Activated naive CD4-positive, alpha-beta T cell treated with anti-CD3 and anti-CD28 coated beads for 36 hours (primary cell): ENCODE data around the gene NCOR1. TPM values are rescaled to one million over a fixed set of nuclear protein-coding genes. Genes with fewer than 3 reads are reported as not detected.

ENCODE experiments used
- CTCF ChIA-PET: fragments of 350-600 bp; sonication (Branson Sonifier 250); formaldehyde crosslinking; loops from one replicate; lab custom pipeline; 2021; ENCODE audit warnings: antibody characterized with exemption; lab: Charles Lee
- DNase-seq: peaks from one replicate; pipeline ENCODE4 v3.0.0-alpha.2; 2020
- H3K27ac Mint-ChIP-seq: one replicate; pipeline ENCODE4 v1.8.0; 2021; ENCODE audit warnings: mild to moderate bottlenecking, mixed read lengths
- H3K27me3 Mint-ChIP-seq: one replicate; pipeline ENCODE4 v1.8.0; 2021; ENCODE audit warnings: low read depth, mixed read lengths
- H3K36me3 Mint-ChIP-seq: one replicate; pipeline ENCODE4 v1.8.0; 2021; ENCODE audit warnings: low read depth, mixed read lengths
- H3K4me1 Mint-ChIP-seq: one replicate; pipeline ENCODE4 v1.8.0; 2021; ENCODE audit warnings: low read depth, mixed read lengths
- H3K4me3 Mint-ChIP-seq: one replicate; pipeline ENCODE4 v1.8.0; 2021; ENCODE audit warnings: mild to moderate bottlenecking, moderate library complexity, mixed read lengths
- H3K9me3 Mint-ChIP-seq: one replicate; pipeline ENCODE4 v1.8.0; 2021; ENCODE audit warnings: mixed read lengths
- intact Hi-C: fragments of 100-400 bp; cut with micrococcal nuclease; formaldehyde crosslinking; loops from one replicate; pipeline ENCODE4 v1.15.1; 2023
- total RNA-seq, 2 experiments: library from RNA; stranded (reverse); gene quantifications; one replicate each; pipeline ENCODE4 v1.2.3, GENCODE V29; 2021

The NCOR1 gene
- total RNA-seq, 2 experiments from 2014 or later, result 101 to 104 TPM

DNA sequence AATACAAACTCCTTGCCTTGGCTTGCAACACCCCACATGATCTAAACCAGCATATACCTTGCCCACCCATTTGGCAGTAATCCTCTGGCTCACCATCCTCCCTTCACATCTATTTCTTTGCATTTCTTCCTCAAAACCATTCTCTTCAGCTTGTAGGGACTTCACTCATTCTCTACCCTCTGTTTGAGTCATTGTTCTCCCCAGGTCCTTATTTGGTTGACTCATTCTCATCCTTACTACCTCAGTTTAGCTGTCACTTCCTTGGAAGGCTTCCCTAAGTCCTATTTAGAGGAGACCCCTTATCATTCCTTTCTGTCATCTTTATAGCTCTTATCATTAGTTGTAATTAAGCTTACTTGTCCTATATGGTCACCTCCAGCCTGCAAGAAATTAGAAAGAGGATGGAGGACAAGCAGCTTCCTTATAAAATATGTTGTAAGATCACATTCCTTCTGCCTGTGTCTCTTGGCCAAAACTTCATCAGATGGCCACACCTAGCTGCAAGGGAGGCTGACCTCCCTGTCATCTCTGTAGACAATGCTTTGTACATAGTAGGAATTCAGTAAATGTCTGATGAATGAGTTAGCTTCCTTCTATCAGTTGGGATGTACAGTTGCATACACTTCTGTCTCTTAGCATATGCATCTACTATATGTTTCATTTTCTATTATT, 214.0 kb downstream of the NCOR1 start:
- Mint-ChIP-seq H3K4me1 (peaks cover 23% of the 10 kb centered on the region), H3K9me3 (no peaks in the 10 kb centered on the region), H3K27me3 (no peaks in the 10 kb centered on the region), H3K4me3 (peak overlapping the region; percentile 81), H3K27ac (peak overlapping the region; percentile 42), H3K36me3 (peaks cover 39% of the 10 kb centered on the region)
- CTCF ChIA-PET, result interaction anchor here (0.7 to 1.3 kb wide), 4 partner anchors 12 to 305 kb away, joined by 3 to 8 read pairs (median 4); no protein-coding TSS in a partner anchor
- DNase-seq, result no peak
- intact Hi-C loops, result loop anchor here (5.0 kb wide), 1 partner anchor 351 kb away; the partner anchor contains the start of gene CENPV

DNA sequence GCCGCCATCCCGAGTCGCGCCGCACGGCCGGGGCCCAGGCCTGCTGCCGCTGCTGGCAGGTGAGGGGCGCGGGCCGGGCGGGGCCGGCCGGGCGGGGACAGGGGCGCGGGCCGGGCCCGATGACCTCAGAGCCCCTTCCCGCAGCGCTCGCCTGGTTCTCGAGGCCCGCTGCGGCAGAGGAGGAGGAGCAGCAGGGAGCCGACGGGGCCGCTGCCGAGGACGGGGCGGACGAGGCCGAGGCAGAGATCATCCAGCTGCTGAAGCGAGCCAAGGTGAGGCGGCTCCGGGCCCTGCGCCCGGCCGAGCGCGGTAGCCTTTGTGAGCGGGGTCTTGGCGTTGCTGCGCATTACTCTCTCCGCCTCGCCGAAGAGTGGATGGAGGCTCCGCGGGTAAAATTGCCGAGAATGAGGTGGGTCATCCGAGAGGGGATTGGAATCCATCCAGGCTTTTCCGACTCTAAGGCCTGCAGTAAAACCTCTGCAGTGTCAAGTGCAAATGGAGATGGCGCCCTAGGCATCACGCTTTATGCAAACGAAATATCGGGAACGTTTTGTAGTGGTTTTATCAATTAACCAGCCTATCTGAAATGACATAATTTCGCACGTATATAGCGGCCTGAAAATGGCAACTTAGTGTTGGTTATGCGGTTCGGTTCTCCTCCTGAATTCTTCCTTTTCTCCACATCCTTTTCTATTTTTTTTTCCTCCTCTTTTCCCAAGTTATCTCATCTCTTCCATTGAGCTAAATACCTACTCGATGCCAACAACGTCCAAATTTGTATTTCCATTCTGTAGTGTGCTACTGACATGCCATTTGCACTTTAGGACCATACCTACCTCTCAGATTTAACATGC, 215.1 kb downstream of the NCOR1 start:
- H3K36me3 Mint-ChIP-seq, result peaks cover 34% of the 10 kb centered on the region
- intact Hi-C loops, result loop anchor here (1.0 to 5.0 kb wide), 9 partner anchors 19 to 739 kb away; partner anchors contain the start of genes CENPV, PIGL and ZNF286A
- DNase-seq, result peak; percentile 43

DNA sequence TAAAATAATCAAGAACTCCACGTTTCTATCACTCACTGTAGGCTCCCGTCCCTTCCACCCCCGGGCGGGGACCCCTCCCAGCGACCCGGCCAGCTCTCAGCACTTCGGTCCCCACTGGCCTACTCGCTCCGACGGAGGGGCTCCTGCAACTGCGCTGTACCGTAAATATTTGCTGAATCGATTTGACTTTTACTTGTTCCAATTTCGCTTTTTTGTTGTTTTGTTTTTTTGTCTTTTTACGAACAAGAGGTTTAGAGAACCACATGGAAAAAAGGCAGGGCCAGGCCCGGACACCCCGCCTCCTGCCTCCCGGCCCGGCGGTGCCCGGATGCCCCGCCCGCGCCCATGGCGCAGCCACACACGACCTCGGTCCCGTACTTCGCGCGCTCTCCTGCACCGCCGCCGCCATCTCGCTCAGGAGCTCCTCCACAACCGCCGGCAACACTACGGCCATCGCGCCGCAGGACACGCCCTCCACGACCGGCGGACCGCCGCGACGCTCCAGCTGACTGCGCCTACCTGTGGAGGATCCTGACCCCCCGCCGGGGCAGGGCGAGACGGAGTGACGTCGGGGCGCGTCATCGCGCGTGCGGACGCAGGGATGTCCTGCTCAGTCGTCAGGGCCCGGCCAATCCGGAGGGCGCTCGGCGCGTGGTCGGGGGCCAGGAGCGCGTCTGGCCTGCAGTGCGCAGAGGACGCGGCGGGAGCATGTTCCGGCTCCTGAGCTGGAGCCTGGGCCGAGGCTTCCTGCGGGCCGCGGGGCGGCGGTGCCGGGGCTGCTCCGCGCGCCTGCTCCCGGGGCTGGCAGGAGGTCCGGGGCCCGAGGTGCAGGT, 216.0 kb downstream of the NCOR1 start, which contains the start of the genes TTC19 and ZSWIM7:
Gene TTC19, plus strand, starts transcription at position 684 of the 833 bp plus-strand sequence. Its CDS starts 25 bp downstream, at position 709.
Gene ZSWIM7, minus strand, starts transcription at position 564 of the 833 bp plus-strand sequence. Its CDS starts 110 bp downstream, at position 454.
- H3K36me3 Mint-ChIP-seq, result peaks cover 31% of the 10 kb centered on the region

More for the DNA sequence above, 215.1 kb downstream of the NCOR1 start:
- Mint-ChIP-seq H3K27ac (peak overlapping the region; percentile 88), H3K27me3 (no peaks in the 10 kb centered on the region), H3K4me1 (peaks cover 23% of the 10 kb centered on the region), H3K4me3 (peak overlapping the region; percentile 81), H3K9me3 (no peaks in the 10 kb centered on the region)
- CTCF ChIA-PET, result interaction anchor here (0.5 to 1.3 kb wide), 3 partner anchors 13 to 247 kb away, joined by 4 to 8 read pairs (median 5); no protein-coding TSS in a partner anchor

DNA sequence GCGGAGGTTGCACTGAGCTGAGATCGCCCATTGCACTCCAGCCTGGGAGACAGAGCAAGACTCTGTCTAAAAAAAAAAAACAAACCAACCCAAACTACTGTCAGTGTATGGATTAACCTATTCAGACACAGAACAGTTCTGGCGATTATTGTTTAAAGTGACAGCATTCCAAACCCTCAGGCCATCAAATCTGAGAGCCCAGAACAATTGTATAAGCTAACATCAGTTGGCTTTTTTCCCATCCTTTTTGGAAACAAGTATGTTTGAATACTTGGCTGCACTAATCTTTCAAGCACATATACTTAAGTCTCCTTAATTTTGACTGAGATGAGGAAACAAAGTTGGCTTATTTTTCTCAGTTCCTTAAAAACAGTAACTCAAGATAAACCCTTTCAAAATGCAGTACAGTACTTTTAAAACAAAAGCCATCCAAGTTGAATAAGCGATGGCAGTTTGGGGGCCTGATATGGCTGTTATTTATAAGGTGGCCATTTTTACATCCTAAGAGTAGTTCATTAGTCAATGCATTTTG, 217.2 kb downstream of the NCOR1 start:
- DNase-seq, result no peak
- intact Hi-C loops, result loop anchor here (1.0 to 5.0 kb wide), 6 partner anchors 53 to 737 kb away; partner anchors contain the start of genes ADORA2B and ZNF286A
- Mint-ChIP-seq H3K27me3 (no peaks in the 10 kb centered on the region), H3K36me3 (peaks cover 23% of the 10 kb centered on the region), H3K27ac (no peak overlapping the region), H3K4me3 (no peak overlapping the region), H3K9me3 (no peaks in the 10 kb centered on the region), H3K4me1 (peaks cover 23% of the 10 kb centered on the region)
- CTCF ChIA-PET, result interaction anchor here (0.6 to 3.7 kb wide), 5 partner anchors 14 to 68 kb away, joined by 3 to 26 read pairs (median 9); partner anchors contain the start of gene ADORA2B

More for the DNA sequence above, 216.0 kb downstream of the NCOR1 start, which contains the start of the genes TTC19 and ZSWIM7:
- DNase-seq, result peak; percentile 93
- H3K4me1 Mint-ChIP-seq, result peaks cover 23% of the 10 kb centered on the region
- CTCF ChIA-PET, result interaction anchor here (0.6 to 3.7 kb wide), 10 partner anchors 13 to 320 kb away, joined by 3 to 26 read pairs (median 4); partner anchors contain the start of gene ADORA2B
- H3K4me3 Mint-ChIP-seq, result peak within 1 kb of the TSS; percentile 98
- H3K27ac Mint-ChIP-seq, result peak within 1 kb of the TSS; percentile 92
- intact Hi-C loops, result loop anchor here (1.0 to 5.0 kb wide), 8 partner anchors 18 to 739 kb away; partner anchors contain the start of genes PIGL and ZNF286A
- no peaks in the 10 kb centered on the region for H3K9me3 Mint-ChIP-seq
- no peaks in the 10 kb centered on the region for H3K27me3 Mint-ChIP-seq

DNA sequence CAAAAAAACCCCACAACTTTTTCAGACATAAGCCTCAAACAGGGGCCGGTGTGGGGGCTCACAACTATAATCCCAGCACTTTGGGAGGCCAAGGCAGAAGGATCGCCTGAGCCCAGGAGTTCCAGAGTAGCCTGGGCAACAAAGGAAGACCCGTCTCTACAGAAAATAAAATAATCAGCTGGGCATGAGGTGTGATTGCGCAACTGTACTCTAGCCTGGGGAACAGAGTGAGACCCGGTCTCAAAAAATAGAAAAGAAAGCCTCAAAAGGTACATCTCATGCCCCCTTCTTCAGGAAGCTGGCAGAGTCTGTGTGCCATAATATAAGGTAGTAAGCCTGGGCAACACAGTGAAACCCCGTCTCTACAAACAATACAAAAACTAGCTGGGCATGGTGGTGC, 219.0 kb downstream of the NCOR1 start:
- CTCF ChIA-PET, result interaction anchor here (0.6 to 3.7 kb wide), 3 partner anchors 23 to 57 kb away, joined by 3 to 26 read pairs (median 4); partner anchors contain the start of gene ADORA2B
- no peaks in the 10 kb centered on the region for H3K27me3 Mint-ChIP-seq
- no peaks in the 10 kb centered on the region for H3K9me3 Mint-ChIP-seq
- peaks cover 9% of the 10 kb centered on the region for H3K36me3 Mint-ChIP-seq
- DNase-seq, result no peak
- intact Hi-C loops, result loop anchor here (5.0 kb wide), 2 partner anchors 291 to 299 kb away; partner anchors contain the start of gene ZNF286A
- H3K4me3 Mint-ChIP-seq, result no peak overlapping the region
- H3K27ac Mint-ChIP-seq, result no peak overlapping the region
- peaks cover 11% of the 10 kb centered on the region for H3K4me1 Mint-ChIP-seq

DNA sequence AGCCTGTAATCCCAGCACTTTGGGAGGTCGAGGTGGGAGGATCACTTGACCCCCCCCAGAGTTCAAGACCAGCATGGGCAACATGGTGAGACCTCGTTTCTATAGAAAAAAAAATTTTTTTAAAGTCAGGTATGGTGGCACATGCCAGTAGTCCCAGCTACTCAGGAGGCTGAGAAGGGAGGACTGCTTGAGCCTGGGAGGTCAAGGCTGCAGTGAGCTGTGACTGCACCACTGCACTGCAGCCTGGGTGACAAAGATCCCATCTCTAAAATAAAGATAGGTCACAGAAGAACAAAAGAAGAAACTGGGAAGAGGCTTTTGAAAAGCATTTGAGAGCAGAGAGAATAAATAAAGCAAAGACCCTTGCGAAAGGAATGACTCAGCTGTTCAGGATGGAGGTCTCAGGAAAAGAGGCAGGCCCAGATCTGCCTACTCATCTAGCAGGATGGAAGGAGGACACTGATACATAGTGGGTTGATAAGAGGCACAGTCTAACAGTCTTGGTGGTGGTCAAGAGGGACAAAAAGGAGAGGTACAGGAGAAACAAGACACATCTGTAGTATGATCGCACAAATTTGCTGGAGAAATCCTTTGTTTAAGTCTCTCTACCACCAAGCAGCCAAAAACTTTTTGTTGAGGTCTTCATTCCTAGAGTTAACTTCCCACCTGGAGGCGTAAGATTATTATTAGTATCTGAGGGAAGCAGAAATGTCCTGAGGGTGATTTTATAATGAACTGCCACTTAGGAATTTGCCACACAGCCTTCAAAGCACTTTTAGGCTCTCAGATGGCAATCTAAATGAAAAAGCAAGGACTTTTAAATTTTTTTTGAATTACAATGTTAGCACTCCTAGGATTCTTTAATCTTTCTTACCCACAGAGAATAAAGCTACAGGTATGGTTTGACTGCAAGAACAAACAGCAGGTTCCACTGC, 233.4 kb downstream of the NCOR1 start:
- Mint-ChIP-seq H3K4me1 (peaks cover 21% of the 10 kb centered on the region), H3K27ac (peak overlapping the region; percentile 51), H3K9me3 (no peaks in the 10 kb centered on the region), H3K27me3 (no peaks in the 10 kb centered on the region), H3K4me3 (no peak overlapping the region), H3K36me3 (peaks cover 32% of the 10 kb centered on the region)
- DNase-seq, result no peak
- CTCF ChIA-PET, result interaction anchor here (1.2 to 1.5 kb wide), 2 partner anchors 16 to 37 kb away, joined by 5 to 9 read pairs; partner anchors contain the start of gene ADORA2B
- intact Hi-C loops, result loop anchor here (1.0 to 5.0 kb wide), 4 partner anchors 17 to 135 kb away; partner anchors contain the start of genes TTC19 and ZSWIM7

DNA sequence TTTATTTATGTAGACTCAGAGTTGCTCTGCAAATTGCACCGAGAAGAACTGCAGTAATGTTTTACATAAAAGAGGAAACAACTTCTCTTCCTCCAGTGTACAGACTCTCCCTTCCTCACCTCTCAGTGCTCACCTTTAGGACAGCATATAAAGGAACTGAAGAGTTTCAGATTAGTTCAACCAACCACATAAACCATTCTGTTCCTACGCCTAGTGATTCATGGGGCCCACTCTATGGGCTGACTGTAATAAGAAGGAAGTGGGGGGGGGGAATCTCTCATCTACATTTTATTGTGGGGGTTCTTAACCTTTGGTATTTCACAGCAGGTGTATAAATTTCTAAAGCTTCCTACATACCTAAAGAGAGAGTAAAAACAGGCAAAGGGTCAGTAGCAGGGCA, 234.1 kb downstream of the NCOR1 start:
- H3K27ac Mint-ChIP-seq, result no peak overlapping the region
- DNase-seq, result peak; percentile 65
- no peaks in the 10 kb centered on the region for H3K27me3 Mint-ChIP-seq
- no peak overlapping the region for H3K4me3 Mint-ChIP-seq
- no peaks in the 10 kb centered on the region for H3K9me3 Mint-ChIP-seq
- CTCF ChIA-PET, result interaction anchor here (1.2 to 1.5 kb wide), 2 partner anchors 17 to 36 kb away, joined by 5 to 9 read pairs; partner anchors contain the start of gene ADORA2B
- H3K4me1 Mint-ChIP-seq, result peaks cover 21% of the 10 kb centered on the region
- intact Hi-C loops, result loop anchor here (1.0 to 5.0 kb wide), 4 partner anchors 18 to 134 kb away; partner anchors contain the start of genes TTC19 and ZSWIM7
- peaks cover 29% of the 10 kb centered on the region for H3K36me3 Mint-ChIP-seq

Other genes starting within 250 kb of the NCOR1 start
- gene ZSWIM7, start 215.8 kb downstream of the NCOR1 start, total RNA-seq, result 10 to 100 TPM in 1 of 2 experiments, 1 to 10 TPM in 1; 8.3 to 10.8 TPM
- gene TTC19, start 215.7 kb downstream of the NCOR1 start, total RNA-seq, result 10 to 100 TPM; 18.8 to 20.8 TPM
- 10 to 100 TPM; 40.4 to 42.4 TPM for gene PIGL, start 1.7 kb upstream of the NCOR1 start, total RNA-seq
- 100 to 1,000 TPM; 117 to 121 TPM for gene CENPV, start 137.9 kb upstream of the NCOR1 start, total RNA-seq
- 1,000 to 10,000 TPM; 1,579 to 1,628 TPM for gene UBB, start 165.6 kb upstream of the NCOR1 start, total RNA-seq
- gene TRPV2, start 200.0 kb upstream of the NCOR1 start, total RNA-seq, result 10 to 100 TPM; 23.7 to 24.8 TPM